HPDE6-E6E7 (cell line): Measurements from ENCODE around the gene CLEC7A.
A peak's percentile ranks its signal among the peaks of the same experiment; 100 is the strongest.

Experiments
- DNase-seq: peaks from one replicate; pipeline ENCODE4 v3.0.0; 2011; ENCODE audit warnings: missing footprints; ENCODE audit errors: extremely low spot score

CLEC7A gene

DNA sequence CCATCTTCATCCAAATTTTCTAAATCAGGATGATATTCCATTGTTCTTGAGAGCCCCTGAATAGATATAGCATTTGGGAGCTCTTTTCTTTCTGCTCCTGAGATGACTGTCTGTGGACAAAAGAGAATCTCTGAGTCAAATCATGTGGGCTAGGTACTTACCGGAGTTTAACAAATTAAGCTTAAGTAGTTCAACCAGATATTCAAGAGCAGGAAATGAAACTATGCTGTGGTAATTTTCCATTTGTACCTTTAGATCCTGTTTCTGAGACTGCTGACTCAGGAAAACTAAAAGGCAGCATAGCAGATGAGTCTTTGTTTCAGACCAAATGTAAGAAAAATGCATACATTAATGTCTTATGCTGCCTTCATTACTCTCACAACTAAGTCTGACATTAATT lies at the start of gene CLEC7A:
TSS of gene CLEC7A (minus strand) at position 158 of the 400 bp plus-strand sequence. CDS start at position 41, 117 bp downstream.
- peak; percentile 5 for DNase-seq

DNA sequence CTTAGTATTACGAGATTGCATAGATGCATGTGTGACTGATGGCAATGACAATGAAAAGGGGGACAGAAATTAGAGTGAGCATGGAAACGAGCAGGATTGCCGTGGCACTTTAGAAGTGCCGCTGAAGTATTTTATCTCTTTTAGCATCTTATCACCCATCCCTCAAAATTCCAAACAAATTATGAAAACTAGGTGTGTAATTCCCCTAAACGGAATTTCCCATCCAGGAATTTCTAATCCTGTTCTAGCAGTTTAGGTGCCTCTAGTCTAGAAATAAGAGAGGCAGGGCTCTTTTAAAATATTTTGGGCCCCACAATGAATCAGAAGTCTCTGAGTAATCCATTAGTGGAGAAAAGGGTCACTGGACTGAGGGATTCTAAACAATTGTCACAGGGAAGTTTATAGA lies 49.8 kb upstream of the CLEC7A start:
- DNase-seq = no peak

DNA sequence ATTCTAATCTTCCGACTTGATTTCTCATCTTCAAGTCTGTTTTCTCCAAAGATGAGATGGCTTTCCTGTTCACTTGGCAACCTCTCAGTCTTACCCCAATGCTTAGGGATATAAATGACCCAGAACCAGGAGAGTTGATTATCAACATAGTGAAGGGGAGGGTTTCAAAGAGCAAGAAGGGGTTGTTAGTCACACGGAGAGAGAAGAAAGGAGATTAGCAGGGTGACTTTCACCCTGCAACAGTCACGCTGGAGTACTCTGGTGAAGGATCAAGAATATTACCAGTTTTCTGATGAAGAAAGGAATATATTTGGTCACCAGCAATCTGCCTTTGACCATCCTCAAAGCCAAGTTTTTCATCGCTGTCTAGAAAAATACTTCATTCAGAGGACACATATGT lies 48.8 kb upstream of the CLEC7A start, which contains the start of gene TMEM52B:
TSS of gene TMEM52B (plus strand) at position 212 of the 400 bp plus-strand sequence. CDS start 543 bp downstream, outside the sequence.
- no peak for DNase-seq

DNA sequence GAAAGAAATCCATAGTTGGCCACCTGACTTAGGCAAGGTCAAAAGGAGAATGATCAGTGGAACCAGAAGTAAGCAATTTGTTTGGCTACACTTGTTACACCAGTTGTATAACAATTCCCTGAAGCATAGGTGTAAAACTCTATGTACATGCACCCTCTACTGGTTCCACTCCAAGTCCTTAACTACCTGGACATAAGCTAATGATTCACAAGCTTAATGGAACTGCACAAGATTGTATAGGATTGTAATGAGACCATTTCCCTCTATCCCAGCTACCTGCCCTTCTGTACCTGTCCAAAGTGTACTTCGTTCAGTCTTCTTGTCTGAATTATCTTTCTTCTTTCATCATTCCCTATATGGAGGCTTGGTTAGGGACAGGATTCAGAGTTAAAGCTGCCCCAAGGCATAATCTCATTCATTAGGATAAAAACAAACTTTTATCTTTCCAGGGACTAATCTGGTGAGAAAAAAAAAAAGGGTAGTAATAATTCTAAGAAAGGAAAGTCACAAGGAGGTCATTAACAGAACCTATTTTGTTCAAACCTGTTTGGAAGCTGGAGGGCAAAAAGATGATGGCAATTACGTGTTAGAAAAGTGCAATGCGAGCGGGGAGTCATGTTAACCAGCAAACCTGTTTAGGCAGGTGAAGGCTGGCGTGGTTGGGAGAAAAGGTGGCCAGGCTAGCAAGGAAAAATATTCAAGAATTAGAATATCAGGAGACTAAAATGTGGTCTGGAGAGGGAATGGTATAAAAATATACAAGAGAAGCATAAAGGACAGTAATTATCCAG lies 46.0 kb upstream of the CLEC7A start:
- peak; percentile 53 for DNase-seq

DNA sequence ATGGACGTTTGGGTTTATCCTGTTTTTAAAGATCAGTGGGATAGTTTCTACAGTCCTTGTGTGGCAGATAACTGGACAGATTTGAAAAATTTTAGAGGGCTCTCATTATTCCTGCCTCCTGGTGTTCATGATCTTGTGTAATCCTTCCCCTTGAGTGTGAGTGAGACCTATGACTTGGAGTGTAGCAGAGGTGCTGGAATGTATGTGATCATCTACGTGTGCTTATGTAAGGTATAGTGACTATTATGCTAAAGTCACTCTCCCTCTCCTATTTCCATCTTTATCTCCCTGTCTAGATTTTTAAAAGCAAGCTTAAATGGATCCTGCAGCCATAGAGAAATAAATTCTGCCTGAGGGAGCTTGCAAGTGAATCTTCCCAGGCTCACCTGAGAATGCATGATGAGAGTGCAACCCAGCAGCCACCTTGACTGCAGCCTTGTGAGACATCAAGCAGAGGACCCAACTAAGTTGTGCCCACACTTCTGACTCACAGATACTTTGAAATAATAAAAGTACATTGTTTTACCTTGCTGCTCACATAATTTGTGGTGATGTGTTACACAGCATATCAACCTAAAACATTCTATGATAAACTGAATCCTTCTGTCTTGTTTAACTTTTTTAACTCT lies 45.1 kb upstream of the CLEC7A start:
- DNase-seq = no peak

DNA sequence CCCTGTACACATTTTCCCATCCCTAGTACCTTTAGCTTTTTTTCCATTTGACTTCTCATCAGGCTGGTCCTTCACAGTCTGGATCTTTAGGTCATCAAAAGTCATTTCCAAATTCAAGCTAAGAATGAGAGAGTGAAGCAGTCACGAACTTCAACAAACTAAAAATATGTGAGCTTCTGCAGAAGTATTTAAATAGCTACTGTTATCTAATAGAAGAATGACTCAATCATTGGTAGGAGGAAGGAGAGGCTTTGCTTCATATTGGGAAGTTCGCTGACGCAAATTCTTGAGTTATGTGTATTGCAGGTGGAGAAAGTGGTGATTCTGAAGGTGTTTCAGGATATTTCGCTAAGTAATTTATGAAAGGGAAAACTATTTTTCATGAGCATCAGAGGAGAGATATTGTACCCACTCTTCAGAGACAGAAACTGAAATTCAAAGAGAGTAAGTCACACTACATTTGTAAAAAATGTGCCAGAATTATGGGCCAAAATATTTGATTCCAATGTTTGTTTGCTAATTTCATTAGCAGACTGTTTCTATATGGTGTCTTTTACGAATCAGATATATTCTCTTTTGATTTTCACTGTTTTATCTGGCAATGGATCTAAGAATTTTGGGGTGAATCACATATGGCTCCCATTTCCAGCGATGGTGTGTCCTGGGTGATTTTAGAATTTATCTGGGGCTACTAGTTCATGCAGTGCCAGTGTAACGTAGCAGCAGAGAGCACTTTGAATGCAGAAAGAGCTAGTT lies 42.2 kb upstream of the CLEC7A start, which contains the start of gene OLR1:
TSS of gene OLR1 (minus strand) at position 160 of the 756 bp plus-strand sequence. CDS start at position 105, 55 bp downstream.
- no peak for DNase-seq

DNA sequence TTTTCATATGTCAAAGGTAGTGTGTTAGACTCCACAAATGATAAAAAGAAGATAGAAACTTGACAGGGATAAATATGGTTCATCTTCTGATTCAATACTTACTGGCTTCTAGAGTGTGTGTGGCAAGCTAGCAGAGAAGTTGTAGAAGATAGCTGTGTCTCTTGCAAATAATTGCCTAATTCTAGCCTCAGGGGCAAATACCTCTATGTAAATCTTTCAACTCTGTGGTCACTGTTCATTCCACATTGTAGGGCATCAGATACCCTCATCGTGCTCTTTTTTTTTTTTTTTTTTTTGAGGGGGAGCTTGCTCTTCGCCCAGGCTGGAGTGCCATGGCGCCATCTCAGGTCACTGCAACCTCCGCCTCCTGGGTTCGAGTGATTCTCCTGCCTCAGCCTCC lies 40.2 kb upstream of the CLEC7A start:
- no peak for DNase-seq

DNA sequence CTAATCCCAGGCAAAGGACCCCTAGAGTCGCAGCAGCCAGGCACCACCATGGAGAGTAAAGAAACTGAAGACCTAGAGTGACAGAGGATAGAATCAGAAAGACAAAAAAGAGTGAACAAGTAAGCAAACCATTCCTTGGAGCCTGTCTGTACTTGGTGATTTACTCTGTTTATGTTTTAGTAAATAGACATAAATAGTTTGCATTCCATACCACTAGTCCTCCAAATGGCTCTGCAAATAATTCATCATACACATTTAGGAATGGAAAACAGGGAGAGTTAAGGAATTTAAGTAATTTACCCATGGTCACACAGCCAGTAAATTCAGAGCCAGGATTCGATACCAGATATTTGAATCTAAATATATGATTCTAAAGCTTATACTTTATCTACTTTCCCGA lies 39.1 kb upstream of the CLEC7A start:
- no peak for DNase-seq

DNA sequence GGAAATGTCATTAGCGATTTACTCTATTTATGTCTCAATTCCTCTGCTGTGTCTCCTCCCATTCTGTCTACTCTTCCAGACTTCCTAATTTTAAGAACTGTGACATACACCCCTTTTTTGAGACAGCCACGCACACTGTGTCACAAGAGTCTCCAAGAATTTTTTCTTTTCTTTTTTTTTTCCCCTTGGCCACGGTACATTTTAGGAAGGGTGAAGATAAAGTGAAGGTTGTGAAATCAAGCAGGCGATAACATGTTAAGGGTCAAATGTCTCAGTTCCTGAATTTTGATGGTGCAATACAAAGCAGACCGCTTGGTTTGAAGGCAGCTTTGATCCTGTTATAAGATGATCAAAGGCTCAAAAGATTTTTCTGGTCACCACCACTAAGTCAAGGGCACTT lies 37.6 kb upstream of the CLEC7A start:
- no peak for DNase-seq

DNA sequence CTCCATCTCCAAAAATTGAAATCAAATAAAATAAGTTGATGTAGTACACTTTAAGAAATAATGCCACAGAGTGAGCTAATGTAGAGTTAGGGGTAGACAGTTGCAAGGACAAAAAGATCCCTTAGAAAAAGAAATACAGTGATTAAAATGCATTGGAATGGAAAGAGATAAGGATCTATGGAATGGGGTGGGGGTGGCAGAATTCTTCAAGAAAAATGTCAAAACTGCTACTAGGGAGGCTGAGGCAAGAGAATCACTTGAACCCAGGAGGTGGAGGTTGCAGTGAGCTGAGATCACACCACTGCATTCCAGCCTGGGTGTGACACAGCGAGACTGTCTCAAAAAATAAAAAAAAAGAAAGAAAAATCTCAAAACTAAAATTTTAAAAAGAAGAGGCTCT lies 35.4 kb upstream of the CLEC7A start:
- DNase-seq = no peak

DNA sequence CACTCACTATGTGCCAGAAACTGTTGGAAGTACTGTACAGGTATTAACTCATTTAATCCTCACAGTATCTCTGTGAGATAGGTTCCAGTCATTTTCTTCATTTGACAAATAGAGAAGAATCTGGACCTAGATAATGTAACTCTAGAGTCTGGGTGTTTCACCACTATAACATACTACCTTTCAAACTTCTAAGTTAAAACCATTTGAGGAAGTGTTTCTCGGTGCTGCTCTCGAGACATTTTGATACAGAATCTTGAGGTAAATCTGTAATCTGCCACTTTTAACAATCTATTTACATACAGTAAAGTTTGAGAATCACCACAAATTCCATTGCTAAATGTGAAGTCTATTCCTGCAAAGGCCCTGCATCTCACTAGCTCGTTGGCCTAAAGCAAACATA lies 33.1 kb upstream of the CLEC7A start:
- DNase-seq = no peak

DNA sequence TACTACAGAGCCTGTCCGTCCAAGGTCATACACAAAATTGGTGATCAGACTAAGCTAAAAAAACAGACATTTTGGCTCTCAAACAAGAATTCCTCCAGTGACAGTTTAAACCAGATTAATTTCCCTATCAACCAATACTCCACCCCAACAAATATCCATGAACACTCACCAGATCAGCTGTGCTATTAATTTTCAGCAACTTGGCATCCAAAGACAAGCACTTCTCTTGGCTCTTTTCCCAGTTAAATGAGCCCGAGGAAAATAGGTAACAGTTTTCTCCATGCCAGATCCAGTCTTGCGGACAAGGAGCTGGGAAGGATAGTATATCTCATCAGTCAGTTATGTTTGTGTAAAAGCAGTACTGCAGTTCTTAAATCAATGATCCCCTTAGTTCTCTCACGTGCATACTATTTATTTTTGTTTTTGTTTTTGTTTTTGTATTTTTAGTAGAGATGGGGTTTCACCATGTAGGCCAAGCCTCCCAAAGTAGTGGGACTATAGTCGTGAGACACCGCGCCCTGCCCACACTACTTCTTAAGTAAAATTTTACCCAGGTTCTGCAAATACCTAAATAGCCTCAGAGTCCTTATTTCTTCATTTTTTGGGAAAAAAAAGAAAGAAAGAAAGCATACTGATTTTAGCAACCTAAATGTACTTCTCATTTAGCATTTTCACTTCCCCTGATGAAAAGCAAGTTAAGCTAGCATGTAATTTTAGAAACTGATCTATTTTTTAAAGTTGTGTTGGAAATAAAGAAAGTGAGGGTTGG lies 30.8 kb upstream of the CLEC7A start:
- no peak for DNase-seq

DNA sequence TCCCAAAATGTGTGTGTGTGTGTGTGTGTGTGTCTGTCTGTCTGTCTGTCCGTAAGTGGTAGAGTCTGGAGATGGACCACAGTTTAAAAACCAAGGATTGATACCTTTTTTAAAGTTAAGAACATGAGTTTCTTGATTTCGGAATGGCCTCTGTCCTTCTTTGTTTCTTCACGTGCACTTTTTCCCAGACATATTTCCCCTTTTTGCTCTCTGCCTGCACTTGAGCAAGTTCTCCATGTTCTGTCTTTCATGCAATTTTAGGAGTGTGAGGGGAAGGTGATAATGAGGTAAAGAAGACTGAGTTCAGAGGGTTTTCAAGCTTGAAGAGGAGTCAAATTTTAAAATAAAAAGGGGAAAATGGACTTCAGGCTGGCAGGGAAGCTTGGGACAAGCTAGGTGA lies 29.3 kb upstream of the CLEC7A start:
- no peak for DNase-seq

DNA sequence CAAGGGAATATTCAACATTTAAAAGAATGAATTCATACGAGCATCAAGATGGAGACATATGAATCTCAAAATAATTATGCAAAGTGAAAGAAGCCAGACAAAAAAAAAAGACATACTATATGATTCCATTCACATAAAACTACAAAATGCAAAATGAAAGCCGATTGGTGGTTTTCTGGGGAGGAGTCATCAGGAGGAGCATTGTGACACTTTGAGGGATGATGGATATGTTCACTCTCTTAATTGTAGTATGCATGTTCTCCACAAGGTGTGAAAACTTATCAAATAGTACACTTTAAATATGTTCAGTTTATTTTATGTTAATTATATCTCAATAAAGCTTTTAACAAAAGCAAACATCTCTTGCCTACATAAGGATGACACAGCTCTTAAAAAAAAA lies 28.4 kb upstream of the CLEC7A start:
- DNase-seq = no peak

DNA sequence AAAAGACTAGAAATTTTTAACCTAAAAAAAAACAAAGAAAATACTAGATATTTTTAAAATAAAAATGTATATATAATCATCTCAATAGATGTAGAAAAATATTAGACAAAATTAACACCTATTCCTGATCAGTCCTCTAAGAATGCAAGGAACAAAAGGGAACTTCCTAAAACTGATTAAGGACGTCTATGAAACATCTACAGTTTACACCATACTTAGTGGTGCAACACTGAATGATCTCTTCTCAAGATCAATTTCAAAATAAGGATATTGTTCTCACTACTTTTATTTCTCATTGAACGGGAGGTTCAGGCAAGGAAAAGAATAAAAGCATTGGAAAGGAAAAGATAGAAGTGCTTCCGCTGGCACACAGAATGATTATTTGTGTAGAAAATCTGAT lies 26.0 kb upstream of the CLEC7A start:
- no peak for DNase-seq

DNA sequence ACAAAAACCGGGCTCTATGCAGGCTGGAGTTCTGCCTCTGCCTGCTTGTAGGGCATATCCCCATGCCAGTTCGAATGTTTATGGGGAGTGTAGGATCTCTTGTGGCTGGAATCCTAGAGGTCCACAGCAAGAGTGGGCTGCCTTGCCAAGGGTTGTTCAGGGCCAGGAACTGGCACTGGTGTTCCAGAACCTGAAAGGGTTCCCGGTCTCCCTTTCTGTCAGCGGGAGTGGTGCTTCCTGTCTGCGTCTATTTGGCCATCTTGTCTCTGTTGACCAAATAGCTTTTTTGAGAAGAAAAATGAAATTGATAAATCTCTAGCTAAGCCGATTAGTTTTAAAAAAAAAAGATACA lies 24.1 kb upstream of the CLEC7A start:
- no peak for DNase-seq

DNA sequence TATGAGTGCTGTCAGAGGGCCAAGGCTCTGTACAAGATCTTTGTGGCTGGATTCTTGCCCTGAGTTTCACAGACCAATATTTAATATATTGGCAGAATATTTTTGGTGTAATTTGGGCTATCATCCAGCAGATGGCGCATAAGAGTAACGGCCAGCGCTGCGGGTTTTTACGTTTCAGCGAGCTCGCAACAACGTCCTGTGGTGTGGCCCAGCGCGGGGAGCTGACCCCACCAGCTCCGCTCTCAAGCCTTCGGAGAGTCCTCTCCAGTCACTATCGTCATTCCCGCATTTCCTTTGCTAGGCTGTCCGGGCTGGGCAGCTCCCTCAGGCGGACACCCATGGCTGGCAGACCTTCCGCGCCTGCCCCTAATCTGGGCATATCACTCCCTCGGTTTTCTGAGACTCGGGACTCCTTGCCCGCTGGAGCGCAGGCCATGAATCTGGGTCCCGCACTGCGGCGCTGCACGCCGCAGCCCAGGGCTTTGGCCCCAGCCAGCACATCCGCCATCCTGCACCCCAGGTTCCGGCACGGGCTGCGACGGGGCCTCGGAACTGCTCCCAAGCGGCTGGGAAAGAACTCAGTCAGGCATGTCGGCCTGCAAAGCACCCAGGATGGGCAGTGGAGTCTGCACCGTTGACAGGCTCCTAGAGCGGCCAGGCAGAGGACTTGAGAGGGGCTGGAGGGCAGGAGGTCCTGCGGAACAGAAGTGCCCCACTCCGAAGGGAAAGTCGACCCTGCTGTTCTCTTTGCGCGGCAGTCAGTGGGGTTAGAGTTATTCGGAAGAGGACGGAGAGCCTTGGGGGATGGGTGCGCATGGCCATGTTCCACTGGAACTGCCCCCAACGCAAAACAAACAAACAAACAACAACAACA lies 23.5 kb upstream of the CLEC7A start:
- DNase-seq = peak; percentile 37

DNA sequence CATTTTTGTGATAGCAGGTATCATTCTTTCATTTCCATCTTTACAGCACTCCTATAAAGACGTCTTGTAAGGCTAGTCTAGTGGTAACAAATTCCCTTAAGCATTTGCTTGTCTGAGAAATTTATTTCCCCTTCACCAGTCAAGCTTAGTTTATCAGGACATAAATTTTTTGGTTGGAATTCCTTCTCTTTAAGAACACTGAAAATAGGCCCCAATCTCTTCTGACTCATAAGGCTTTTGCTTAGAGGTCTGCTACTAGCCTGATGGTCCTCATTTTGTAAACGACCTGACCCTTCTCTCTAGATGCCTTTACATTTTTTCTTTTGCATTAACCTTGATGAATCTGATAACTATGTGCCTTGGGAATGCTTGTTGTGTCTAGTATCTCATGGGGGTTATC lies 21.6 kb upstream of the CLEC7A start:
- DNase-seq = no peak

DNA sequence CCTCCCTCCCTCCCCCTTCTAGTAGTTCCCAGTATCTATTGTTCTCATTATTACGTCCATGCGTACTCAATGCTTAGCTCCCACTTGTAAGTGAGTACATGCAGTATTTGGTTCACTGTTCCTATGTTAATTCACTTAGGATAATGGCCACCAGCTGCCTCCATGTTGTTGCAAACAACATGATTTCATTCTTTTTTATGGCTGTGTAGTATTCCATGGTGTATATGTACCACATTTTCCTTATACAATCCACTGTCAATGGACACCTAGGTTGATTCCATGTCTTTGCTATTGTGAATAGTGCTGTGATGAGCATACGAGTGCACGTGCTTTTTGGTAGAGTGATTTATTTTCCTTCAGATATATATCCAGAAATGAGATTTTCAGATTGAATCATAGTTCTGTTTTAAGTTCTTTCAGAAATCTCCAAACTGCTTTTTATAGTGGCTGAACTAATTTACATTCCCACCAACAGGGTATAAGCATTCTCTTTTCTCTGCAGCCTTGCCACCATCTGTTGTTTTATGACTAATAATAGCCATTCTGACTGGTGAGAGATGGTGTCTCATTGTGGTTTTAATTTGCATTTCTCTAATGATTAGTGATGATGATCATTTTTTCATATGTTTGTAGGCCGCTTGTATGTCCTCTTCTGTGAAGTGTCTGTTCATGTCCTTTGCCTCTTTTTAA lies 17.9 kb upstream of the CLEC7A start:
- DNase-seq = no peak

DNA sequence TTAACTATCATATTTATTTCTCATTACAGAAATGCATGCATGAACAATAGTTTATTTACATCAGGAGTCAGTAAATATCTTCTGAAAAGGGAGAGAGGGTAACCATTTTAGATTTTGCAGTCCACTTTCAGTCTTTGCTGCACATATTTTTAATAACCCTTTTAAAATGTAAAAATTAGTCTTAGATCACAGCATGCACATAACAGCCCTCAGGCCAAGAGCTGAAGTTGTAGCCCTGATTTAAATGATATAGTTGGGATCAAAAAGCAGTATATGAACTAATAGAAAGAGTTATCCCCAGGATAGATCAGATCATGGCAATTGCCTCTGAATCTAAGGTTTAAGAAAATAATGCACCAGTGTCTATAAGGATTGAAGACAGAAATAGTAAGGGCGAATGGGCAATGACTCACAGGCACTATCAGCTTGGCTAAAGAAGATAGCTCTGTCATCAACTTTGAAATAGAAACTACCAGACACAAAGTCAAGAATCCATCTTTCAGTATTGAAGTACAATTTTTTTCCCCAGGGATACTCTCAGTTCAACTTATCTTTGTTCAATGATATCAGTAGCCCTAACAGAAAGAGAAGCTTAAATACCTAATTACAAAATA lies 13.1 kb upstream of the CLEC7A start:
- no peak for DNase-seq
